ENCODE results near the gene IFI30.

IFI30 gene

DNA sequence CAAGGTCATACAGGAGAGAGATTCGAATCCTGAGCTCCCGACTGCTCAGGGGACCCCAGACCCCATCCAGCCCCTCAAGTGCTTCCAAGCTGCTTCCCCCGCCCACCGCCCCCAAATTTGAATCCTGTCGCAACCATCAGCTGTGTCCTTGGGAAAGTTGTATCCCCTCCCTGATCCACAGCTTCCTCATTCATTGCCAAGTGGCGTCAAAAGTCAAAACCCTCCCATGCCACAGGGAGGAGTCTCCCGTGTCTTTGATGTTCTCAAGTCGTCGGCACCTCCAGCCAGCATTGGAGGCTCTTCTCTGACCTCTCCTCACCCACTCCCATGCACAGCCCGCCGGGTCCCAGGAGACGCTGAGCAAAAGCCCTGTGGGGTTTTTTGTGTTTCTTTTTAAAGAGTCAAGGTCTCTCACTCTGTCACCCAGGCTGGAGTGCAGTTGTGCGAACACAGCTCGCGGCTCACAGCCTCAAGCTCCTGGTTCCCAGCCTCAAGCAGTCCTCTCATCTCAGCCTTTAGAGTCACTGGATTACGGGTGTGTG lies 2.8 kb upstream of the IFI30 start:
- Histone ChIP-seq H3K9me3 (ENCODE audit: severe bottlenecking) (no peaks in the 10 kb centered on the region), H3K36me3 (peaks cover 36% of the 10 kb centered on the region), H3K27me3 (ENCODE audit: insufficient read depth, low read depth, severe bottlenecking) (no peaks in the 10 kb centered on the region), H3K4me3 (ENCODE audit: low read depth, low read length) (no peak overlapping the region), H3K27ac (no peak overlapping the region)
- TF ChIP-seq, protein P1, sequence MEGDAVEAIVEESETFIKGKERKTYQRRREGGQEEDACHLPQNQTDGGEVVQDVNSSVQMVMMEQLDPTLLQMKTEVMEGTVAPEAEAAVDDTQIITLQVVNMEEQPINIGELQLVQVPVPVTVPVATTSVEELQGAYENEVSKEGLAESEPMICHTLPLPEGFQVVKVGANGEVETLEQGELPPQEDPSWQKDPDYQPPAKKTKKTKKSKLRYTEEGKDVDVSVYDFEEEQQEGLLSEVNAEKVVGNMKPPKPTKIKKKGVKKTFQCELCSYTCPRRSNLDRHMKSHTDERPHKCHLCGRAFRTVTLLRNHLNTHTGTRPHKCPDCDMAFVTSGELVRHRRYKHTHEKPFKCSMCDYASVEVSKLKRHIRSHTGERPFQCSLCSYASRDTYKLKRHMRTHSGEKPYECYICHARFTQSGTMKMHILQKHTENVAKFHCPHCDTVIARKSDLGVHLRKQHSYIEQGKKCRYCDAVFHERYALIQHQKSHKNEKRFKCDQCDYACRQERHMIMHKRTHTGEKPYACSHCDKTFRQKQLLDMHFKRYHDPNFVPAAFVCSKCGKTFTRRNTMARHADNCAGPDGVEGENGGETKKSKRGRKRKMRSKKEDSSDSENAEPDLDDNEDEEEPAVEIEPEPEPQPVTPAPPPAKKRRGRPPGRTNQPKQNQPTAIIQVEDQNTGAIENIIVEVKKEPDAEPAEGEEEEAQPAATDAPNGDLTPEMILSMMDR (IDR thresholded peaks at IDR 0.05; ENCODE audit: low read depth, low read length), result no peak
- DNase-seq, result no peak

DNA sequence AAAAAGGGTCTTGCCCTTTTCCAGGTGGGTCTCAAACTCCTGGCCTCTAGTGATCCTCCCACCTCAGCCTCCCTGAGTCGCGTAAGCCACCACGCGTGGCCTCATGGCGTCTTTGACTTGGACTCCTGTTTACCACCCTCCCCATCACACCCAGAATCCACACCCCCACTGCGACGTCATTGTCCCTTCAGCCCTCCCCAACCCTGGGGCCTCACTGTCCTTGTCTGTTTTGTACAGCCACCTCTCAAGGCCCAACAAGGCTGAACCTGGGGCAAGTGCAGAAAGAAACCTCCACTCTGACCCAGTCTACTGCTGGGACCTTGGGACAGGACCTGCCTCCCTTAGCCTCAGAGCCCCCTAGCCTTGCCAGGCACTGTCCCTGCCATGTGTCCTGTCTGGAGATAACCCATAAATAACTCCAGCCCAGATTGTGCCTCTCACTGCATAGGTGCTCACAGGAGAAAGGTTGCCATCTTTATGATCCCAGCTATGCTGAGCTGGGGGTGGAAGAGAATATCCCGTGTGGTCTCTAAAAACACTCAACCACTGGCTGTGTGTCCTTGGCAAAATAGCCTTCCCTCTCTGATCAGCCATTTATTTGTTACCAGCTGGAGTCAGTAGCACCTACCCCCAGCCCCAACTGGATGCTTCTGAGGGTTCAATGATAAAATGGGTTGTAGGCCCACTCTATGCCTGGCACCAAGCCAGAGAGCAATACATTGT lies 1.8 kb upstream of the IFI30 start:
- TF ChIP-seq, protein P1 (IDR thresholded peaks at IDR 0.05; ENCODE audit: low read depth, low read length), result no peak
- DNase-seq, result no peak
- no peak overlapping the region for H3K27ac ChIP-seq

DNA sequence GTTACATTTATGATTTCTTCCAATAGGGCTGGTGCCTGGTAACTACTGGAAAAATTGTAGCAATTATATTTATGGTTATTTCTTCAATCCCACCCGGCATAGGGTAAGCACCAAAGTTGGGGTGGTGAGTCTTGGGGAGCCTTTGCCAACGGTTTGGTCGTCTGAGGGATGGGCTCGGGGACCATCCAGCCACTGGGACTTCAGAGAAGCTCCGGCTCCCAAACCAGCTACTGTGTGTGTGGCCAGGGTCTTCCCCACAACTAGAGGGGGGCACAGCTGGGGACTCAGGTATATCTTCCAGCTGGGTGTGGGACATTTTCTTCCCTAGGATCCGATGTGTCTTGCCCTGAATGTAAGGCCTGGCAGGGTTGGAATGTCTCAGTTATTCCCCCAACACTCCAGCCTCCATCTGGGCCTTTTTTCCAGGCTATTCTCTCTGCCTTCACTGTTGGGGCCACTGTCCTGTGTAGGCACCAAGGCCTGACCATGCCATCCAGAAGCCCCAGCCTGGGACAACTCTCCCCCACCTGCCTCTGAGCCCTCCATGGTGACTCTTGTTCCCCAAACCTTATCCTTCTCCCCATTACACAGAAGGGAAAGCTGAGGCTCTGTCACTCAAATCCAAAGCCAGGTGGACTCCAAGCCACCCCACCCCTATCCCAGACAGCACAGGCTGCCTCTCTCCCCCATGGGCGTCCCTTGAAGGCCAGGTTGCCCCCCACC lies 1.1 kb upstream of the IFI30 start:
- Histone ChIP-seq H3K27me3 (ENCODE audit: insufficient read depth, low read depth, severe bottlenecking) (no peaks in the 10 kb centered on the region), H3K9me3 (ENCODE audit: severe bottlenecking) (no peaks in the 10 kb centered on the region), H3K27ac (no peak overlapping the region), H3K4me3 (ENCODE audit: low read depth, low read length) (no peak overlapping the region), H3K36me3 (peaks cover 21% of the 10 kb centered on the region)
- no peak for DNase-seq
- TF ChIP-seq, protein P1 (IDR thresholded peaks at IDR 0.05; ENCODE audit: low read depth, low read length), result no peak

More for the DNA sequence above, 1.8 kb upstream of the IFI30 start:
- Histone ChIP-seq H3K9me3 (ENCODE audit: severe bottlenecking) (no peaks in the 10 kb centered on the region), H3K27me3 (ENCODE audit: insufficient read depth, low read depth, severe bottlenecking) (no peaks in the 10 kb centered on the region), H3K4me3 (ENCODE audit: low read depth, low read length) (no peak overlapping the region), H3K36me3 (peaks cover 28% of the 10 kb centered on the region)

DNA sequence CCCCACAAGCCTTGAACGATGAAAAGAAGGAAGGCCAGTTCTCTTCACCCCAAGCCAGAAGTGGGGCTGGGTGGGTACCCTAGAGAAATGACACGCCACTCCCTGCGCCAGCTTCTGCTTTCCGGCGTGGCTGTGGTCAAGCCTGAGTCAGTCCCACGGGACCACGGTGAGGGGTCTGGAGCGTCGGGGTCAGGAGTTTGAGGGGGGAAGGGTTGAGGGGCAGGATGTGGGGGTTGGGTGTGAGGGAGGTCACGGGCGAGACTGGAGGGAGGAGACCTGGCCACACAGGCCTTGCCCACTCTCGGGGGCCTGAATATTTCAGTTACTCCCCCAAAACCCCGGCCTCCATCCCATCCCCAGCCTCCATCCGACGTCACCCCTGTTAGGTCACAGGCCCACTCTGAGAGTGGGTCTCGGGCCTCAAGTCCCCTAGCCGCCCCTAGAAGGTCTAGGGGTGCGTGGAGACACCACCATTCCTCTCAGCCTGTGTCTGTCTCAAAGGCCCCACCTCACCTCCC lies 500 bp upstream of the IFI30 start:
- Histone ChIP-seq H3K36me3 (peaks cover 15% of the 10 kb centered on the region), H3K4me3 (ENCODE audit: low read depth, low read length) (no peak overlapping the region), H3K27ac (no peak overlapping the region), H3K27me3 (ENCODE audit: insufficient read depth, low read depth, severe bottlenecking) (no peaks in the 10 kb centered on the region), H3K9me3 (ENCODE audit: severe bottlenecking) (no peaks in the 10 kb centered on the region)
- no peak for DNase-seq
- TF ChIP-seq, protein P1 (IDR thresholded peaks at IDR 0.05; ENCODE audit: low read depth, low read length), result no peak

DNA sequence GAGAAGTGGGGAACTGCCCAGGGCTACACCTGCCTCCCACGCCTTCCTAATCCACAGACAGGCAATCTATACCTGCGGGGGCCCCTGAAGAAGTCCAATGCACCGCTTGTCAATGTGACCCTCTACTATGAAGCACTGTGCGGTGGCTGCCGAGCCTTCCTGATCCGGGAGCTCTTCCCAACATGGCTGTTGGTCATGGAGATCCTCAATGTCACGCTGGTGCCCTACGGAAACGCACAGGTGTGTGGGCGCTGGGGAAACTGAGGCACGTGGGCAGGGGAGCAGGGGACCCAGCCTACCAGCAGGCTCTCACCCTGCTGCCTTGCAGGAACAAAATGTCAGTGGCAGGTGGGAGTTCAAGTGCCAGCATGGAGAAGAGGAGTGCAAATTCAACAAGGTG lies 1.4 kb downstream of the IFI30 start:
- Histone ChIP-seq H3K9me3 (ENCODE audit: severe bottlenecking) (no peaks in the 10 kb centered on the region), H3K36me3 (no peaks in the 10 kb centered on the region; the same call in none of the 2 replicates), H3K27ac (no peak overlapping the region), H3K4me3 (ENCODE audit: low read depth, low read length) (no peak overlapping the region), H3K27me3 (ENCODE audit: insufficient read depth, low read depth, severe bottlenecking) (no peaks in the 10 kb centered on the region)
- no peak for DNase-seq
- TF ChIP-seq, protein P1 (IDR thresholded peaks at IDR 0.05; ENCODE audit: low read depth, low read length), result no peak

All from WERI-Rb-1 (cell line).